Right hindlimb (tissue), 1 donor: Measurements from ENCODE around the gene GRID1.

Experiments
- DNase-seq: peaks from one replicate; pipeline ENCODE4 v3.0.0-alpha.2; 2018

Gene GRID1

DNA sequence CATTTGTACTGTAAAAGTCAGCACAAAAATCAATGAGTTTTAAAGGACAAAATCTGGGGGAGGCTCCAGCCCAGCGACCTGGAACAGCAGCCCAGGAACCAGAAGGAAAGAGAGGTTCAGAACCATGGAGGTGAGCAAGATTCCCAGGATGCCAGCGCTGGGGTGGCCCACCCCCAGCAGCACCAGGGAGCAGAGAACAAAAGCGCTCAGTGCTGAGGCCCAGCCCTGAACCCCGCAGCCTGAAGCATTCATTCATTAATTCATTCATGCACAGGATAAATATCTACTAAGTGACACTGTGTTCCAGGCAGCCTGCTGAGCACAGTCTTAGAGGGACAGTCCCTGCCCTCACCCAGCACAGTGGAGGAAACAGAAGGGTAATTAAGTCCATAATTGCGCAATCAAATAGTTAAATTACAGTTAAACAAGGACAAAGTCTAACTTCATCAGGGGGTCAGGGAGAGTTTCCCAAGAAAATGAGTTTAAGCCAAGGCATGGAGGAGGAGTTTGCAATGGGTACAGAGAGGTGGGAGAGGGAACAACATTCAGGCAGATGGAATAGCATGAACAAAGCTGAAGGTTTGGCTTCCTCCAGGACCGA lies 202.3 kb downstream of the GRID1 start:
- DNase-seq: no peak

DNA sequence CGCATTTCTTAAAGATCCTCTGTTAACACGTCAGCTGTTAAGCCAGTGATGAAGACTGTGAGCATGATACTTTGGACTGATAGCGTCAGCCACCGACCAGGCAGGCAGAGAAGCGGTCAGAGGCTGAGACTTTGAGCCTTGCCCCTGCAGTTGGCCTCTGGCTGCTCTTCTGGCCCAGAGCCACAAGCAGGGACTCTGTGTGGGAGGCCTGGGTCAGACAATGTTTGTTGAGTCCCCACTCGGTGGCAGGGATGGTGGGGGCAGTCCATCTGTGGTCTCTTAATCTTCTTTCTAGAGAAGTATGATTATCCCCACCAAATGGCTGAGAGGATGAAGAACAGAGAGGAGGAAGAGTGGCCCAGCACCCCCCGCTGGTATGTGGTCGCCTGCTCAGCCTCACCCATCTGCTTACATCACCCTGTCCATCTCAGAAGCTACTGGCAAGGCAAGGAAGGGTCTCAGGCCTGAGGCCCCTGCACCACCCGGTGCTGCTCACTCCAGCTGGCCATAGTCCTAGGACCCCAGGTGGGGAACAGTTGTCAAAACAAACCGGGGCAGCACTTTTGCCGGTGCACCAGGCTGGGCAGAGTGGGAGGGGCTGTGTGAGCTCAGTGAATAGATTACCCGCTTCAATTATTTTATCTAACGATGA lies 202.9 kb downstream of the GRID1 start:
- DNase-seq: no peak

DNA sequence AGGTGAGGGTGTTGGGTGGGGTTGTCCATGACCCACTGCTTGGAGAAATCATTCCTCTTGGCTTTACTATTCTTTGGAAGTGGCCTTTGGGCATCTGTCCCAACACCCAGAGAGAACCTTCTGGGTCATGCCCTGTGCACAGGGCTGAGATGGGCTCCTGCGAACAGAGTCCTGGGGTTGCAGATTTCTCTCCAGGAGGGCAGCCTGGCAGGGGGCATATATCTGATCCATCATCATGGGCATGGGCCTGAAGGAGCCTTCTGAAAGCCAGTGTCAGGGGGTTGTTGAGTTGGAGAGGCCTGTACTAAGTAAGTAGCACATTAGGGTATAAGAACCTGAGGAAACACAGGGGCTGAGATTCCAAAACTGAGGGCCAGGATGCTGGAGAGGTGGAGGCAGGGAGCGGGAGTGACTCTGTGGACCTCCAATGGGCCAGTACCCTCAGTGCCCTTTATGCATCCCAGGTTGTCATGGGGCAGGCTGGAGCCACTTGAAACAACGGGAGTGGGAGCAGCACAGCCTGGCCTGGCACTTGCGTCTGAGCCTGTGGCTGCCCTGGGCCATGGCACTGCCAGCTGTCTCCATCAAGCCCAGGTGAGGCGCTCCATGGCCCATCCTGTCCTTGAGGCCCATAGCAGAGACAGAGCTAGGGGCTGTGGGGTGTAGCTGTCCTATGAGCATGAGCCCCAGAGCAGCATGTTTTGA lies 203.7 kb downstream of the GRID1 start:
- DNase-seq: no peak

DNA sequence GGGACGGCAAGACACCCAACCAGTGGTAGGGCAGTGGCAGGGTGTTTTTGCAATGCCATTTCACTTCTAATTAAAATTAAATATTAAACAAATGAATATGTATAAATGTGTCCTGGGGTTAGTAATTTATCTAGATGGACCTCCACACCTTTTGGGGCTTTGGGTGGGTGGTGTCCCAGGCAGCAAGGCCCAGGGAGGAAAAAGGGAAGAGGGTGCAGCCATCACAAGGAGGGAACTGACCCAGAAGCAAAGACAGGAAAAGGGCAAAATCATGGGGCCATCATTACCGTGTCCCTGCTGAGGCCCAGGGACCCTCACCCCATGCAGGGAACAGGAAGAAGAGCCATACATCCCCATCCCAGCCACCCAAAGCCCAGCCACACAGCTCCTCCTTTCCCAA lies 204.6 kb downstream of the GRID1 start:
- no peak for DNase-seq

DNA sequence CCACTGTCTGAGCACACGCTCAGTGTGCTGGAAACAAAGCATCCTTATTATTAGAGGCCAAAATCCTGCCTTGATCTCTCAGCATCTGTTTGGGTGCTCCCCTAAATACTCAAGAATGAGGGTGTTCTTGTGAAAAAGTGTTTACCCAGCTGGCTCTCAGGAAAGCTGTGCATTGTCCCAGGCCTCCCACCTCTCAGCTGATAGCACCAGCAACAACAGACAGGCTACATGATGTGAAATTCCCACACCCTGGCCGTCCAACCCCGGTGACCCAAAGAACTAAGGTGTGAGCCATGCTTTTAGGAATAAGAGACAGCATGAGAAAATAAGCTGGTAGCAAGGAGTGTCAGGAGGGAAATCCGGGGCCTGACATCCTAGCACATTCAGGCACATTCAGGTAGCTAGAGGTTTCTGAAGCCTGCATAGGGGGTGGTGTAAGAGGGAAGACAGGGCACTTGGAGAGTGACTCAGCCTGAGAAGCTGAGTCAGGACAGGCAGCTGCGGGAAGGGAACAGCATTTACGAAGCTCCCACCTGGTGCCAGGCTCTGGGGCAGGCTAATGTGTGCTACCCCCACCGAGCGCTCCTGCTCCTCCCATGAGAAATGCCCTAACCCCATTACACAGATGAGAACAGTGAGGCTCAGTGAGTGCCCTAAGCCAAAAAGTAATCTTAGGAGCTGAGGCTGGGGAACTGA lies 205.6 kb downstream of the GRID1 start:
- no peak for DNase-seq

DNA sequence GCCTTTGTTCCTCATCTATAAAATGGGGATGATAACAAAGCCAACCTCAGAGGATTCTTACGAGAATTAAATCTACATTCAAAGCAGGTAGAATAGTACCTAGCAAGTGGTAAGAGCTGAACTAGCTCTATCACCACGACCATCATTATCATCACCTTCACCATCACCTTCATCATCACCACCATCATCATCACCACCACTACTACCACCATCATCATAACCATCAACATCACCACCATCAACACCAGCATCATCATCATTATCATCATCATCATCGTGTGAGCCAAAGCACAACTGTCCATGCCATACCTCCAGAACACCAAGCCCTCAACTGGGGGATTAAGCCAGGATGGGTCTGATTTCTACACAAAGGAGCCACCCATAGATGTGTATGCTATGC lies 206.8 kb downstream of the GRID1 start:
- DNase-seq: no peak

DNA sequence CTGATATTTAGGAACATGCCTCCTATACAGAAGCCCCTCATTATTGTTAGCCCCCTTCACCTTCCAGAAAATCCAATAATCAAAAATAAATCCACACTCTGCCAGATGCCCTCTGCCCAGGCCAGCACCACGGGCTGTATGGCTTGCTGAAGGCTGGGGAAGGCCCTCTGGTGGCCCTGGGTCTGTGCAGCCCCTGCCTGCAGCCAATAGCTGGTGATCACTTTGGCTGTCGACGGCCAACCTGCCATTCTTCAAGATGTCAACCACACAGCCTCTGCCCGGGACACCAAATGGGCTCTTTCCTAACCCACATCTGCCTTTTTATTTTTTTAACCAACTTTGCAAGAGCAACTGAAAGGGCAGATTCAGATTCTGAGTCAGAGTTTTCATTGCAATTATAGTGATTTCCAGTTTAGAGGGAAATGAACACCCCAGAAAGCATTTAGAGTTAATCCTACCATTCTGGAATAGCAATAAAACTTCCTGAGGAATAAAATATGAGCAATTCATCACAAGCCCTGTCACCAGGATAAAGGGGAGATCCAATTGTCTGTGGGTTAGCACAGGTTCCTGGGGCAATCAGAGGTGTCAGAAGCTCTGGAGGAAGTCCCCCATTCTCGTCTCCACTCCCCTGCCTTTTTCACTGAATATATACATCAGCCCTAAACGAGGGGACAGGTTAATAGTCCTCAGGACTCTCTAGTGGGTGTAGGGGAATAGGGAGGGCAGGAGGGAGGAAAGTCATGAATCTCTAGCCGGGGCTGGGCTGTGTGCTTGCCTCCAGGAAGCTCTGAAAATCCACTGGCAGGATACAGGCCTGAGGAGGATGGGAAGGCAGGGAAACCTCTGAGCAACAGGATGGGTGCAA lies 211.3 kb downstream of the GRID1 start:
- no peak for DNase-seq

DNA sequence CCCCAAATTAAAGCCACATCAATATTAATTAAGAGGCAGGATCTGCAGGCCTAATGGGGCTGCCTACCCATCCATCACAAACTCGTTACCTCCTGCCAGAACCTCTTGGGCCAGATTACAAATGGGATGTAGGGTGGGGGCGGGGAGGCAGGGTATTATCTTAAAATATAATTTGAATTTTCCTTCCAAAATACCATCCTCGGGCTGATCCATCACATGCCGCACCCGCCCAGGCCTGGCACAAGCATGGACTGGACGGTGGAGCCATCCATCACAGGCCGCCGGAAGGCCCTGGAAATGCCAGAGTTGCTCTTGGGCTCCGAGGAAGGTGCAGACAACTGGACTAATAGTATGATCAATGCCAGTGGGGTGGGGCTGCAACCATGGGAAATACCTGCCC lies 212.8 kb downstream of the GRID1 start:
- DNase-seq: no peak

DNA sequence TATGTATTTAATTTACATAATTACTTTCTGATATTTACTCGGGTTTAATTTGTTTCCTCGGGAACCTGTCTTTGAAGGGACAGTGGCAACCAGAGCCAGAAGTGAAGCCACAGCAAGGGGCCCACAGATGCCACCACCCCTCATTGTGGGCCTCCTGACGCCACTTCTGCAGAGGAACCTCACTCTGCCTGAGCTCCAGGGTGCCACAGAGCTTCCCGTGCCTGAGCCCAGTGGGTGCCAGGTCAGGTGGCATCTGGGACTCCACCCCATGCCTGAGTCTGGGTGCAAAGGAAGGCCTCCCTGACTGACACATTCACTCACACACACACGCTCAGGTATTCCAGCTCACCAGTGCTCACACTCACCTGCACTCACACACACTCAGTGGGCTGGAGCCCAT lies 213.7 kb downstream of the GRID1 start:
- DNase-seq: no peak

DNA sequence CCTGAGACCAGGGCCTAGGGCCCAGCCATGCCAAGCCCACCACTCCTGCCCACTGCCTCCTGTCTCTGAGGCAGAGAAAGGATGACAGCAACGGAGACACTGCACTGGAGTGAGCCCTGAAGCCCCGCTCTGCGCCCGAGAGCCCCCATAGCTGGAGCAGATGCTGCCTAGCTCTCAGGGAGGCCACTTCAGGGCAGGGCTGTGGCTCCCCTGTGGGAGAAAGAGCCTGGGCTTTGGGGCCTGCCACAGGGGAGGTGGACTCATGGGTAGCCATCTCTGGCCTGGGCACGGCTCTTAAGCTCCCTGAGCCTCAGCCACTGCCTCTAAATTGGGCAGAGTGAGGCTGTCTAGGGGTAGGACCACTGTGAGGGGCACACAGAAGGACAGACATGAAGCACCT lies 214.2 kb downstream of the GRID1 start:
- no peak for DNase-seq

DNA sequence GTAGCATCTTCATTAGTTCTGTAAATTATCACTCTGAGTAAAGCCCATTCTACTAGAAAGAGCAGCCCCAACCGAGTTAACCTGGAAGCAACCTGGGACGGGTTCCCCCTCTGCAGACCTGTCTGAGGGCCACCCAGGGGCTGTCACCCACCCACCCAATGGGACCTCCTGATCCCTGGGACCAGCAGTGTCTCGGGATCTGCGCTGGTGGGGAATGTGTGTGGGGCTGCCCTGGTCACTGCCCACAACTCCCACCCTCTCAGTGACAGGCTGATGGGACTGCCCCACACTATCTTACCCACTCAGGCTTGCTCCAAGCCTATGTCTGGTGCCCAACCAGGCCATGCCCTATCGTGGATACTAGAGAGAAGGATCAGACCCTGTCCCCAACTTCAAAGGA lies 215.0 kb downstream of the GRID1 start:
- no peak for DNase-seq

DNA sequence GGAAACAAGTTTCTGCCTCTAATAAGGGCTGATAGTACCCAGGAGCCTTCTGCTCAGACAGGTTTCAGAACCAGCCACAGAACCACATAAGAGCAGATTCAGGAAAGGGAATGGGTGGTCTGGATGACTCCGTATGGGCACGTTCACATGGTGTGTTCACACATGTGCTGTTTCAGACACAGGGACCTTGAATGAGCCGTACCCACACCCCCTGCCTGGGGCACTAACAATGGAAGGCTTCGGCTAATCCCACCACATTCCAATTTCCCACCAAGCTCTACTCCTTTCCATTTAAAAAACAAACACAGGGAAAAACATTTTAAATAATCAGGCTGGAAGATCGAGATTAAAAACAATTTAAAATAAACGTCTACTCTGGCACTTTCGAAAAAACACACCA lies 217.3 kb downstream of the GRID1 start:
- no peak for DNase-seq

DNA sequence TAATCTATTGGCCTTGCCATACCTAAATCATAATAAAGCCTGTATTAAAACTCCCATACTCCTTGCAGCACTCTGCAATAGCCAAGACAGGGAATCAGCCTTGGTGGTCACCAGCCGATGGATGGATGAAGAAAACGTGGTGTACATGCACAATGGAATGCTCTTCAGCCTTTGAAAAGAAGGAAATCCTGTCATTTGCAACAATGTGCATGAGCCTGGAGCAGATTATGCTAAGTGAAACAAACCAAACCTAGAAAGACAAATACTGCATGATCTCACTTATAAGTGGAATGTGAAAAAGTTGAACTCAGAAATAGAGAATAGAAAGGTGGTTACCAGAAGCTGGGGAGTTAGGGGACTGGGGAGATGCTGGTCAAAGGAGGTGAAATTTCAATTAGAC lies 218.5 kb downstream of the GRID1 start:
- no peak for DNase-seq

DNA sequence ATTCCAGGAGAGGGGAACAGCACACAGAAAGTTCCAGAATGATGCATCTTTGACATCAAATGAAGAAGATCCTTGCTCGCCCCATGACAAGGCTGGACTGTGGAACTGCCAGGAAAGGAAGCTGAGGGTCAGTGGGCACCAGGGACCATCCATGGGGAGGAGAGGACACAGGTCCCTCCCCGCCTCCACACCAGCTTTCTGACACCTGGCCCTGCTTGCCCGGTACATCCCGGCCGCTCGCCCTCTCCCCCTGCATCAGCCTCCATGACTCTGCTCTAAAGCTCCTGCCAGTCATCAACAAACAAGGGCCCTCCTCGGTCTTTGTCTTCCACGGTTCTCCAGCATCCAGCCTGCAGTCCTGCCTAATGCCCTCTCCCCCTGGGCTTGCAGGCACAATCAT lies 222.3 kb downstream of the GRID1 start:
- DNase-seq: no peak

DNA sequence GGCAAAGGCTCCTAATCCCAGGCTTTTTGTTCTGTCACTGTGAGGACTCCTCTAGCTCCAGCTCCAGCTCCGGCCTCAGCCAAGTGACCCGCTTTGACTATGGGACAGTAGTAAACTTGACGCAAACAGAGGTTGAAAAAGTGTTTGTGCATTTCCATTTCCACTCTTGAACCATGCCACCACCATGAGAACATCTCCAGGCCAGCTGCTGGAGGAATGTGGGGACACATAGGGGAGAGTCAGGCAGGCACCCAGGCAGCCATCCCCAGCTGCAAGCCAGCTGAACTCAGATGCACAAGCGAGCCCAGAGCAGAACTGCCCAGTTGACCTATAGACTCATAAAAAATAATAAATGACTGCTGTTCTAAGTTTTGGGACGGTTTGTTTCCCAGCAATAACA lies 224.7 kb downstream of the GRID1 start:
- DNase-seq: no peak

DNA sequence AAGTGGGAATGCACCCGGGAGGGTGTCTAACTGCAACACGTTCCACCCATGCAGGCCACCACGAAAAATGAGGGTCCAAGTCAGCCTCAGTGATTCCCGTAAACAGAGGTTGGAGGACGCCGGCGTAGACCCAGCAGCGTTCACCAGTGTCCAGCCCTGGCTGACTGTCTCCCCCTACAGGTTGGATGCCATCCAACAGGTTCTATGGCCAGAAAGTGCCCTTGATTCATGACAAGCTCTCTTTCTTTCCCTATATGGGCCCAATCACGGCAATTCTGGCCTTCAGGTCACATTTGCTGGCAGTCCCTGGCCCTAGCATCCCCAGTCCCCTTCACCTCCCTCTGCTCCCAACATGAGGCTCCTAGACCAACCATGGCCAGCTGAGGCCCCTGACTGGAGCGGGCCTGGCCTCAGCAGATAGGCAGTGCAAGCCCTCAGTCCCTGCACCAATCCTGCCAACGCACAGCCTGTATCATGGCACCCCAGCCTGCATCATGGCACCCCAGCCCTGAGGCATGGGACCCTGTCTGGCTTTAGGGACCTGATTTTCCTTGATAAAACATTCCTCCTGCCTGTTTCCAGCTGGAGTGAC lies 227.4 kb downstream of the GRID1 start:
- no peak for DNase-seq

DNA sequence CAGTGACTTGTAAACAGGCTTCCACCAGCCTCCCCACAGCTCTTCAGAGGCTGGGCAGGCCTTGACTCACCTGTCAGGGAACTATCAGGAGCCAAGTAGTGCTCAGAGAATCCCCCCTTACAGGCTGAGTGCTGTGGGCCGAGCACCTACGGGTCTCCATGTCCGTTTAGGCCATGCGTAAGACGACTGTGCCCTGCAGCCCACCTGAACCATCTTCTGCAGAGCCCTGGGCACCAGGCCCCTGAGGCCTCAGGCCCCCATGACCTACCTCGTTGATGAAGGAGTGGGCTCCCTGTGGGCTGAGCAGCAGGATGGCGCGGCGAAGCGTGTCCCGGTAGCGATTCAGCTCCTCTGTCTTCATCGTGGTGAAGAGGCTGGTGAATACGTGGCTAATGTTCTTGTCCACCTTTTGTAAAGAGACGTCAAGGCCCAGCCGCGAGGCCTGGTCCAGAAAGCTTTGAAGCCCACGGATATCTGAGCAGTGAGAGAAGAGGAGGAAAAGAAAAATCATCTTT lies 228.0 kb downstream of the GRID1 start:
- DNase-seq: no peak

DNA sequence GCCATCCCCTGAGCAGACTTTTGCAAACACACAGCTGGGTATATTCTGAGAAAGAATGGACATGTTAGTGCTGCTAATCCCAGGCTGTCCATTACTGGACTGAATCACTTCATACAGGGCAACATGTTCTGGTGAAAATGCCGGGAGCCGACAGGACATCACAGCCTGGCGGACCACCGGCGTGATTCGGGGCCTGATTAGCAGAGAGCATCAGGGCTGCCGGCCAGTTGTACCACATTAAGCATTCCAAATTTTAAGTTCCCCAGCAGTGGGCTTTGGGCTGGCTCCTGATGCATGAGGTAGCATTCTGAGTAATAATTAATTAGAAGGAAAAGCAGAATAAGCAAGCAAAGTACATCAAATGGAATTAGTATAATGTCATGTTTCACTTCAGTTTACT lies 229.0 kb downstream of the GRID1 start:
- DNase-seq: no peak

DNA sequence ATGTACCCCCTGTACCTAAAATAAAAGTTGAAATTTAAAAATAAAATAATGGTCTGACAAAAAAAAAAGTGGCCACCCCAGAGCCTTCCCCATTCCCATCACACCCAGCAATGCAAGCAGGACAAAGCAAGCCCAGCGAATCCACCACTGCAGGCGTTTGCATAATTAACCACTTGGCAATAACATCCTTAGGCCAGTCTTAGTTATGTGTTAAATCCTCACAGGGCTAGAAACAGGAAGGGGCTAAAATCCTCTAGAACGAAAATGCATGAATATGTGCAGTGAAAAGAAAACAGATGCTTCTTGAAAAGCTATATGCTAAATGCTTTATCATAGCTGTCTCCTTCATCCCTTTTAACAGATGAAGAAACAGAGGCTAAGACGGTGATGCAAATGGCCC lies 229.7 kb downstream of the GRID1 start:
- no peak for DNase-seq

DNA sequence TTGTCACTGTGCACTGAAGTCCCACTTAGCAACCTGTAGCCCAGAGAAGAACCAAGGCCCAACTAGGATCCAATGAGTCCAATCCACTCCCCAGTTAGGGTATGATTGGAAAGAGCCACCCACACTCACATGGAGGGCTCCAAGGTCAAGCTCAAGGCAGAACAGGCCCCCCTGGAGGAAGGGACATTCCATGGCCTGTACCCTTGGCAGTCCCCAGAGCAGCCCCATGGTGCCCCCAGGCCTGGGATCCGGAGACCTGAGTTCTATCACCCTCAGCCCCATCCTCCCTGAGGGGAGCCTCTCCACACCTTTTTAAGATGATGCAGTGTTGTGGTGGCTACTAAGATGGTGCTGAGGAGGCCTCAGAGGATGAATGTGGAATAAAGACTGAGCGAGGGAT lies 231.4 kb downstream of the GRID1 start:
- DNase-seq: no peak

DNA sequence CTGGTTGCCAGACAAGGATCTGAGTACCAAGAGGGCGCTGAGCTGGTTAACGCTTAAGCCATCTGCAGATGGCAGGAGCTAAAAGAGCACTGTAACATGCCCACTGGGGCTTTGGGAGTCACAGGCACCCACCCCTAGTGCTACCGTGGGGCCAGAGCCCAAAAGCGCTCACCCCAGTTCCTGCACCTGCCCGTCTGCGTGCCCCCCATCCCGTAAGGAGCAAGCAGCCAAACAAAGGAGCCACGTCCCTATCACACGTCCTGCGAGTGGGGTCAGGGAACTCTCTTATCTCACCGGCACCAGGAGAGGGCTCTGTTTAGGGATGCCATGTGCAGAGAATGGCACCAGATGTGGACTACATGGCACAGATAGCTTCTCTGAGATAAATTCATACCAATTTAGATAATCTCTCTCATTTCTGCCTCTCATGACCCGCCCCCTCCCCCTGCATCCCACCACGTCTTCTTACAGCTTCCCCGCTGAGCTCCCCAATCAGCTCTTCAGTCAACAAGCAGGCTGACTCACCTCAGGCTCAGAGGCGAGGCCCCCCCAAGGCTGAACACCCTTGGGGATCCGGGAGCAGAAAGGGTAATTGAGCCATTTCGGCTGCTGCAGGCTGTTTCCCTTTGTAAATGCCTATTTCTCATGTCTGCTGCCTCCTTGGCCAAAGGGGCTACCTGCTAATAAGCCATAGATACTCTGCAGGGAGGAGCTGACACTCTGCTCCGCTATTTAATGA lies 235.7 kb downstream of the GRID1 start:
- DNase-seq: no peak

DNA sequence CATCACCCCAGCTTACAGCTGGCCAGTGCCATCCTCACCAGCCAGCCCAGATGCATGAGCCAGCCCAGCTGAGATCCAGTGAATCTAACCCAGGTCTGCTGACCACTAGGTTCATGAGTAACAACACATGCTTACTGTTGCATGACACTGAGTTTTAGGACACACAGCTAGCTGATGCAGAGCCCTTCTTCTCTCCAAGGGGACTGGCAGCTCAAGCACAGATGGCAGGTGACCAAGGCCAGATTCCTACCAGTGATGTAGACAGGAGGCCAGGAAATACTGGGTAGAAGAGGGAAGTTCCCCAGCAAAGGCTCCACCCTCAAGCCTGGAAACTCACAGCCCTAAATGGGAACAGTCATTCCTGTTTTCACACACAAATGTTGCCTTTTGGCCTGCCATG lies 236.6 kb downstream of the GRID1 start:
- no peak for DNase-seq
